C4-2B (cell line): ENCODE measurements around the gene METTL24.

Experiments
- ZFX ChIP-seq: fragments of 450-650 bp; IDR thresholded peaks from 2 replicates; pipeline ENCODE4 v1.6.1; 2017
- TF ChIP-seq, protein P1 (sequence below): fragments of 450-650 bp; conservative IDR thresholded peaks from 2 replicates; pipeline ENCODE4 v1.5.1; 2017; ENCODE audit warnings: mild to moderate bottlenecking

DNA sequence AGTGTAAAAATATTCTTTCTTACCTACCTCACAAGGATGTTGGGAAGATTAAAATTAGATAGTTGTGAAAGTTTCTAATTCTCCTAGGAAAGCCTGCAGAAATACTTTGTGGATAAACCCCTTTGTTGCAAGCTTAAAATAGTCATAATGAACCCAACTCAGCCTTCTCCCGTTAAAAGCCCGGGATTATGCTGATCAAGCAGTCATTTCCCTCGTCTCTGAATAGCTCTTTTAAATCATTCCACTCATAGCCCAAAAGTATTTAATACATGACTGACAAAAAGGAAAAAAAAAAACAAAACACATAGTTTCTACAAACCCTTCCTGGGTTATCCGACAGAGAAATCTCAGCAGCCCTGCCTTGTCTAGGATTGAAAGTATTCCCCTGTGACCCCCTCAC, 10.9 kb upstream of the METTL24 start:
- TF ChIP-seq, protein P1, sequence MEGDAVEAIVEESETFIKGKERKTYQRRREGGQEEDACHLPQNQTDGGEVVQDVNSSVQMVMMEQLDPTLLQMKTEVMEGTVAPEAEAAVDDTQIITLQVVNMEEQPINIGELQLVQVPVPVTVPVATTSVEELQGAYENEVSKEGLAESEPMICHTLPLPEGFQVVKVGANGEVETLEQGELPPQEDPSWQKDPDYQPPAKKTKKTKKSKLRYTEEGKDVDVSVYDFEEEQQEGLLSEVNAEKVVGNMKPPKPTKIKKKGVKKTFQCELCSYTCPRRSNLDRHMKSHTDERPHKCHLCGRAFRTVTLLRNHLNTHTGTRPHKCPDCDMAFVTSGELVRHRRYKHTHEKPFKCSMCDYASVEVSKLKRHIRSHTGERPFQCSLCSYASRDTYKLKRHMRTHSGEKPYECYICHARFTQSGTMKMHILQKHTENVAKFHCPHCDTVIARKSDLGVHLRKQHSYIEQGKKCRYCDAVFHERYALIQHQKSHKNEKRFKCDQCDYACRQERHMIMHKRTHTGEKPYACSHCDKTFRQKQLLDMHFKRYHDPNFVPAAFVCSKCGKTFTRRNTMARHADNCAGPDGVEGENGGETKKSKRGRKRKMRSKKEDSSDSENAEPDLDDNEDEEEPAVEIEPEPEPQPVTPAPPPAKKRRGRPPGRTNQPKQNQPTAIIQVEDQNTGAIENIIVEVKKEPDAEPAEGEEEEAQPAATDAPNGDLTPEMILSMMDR: no peak
- no peak for TF ChIP-seq ZFX
